PFSK-1 (cell line): ENCODE measurements around the gene OSBPL10.

ENCODE experiments used
- FOXP2 ChIP-seq: optimal IDR thresholded peaks from 2 replicates; pipeline ENCODE3; 2011; ENCODE audit warnings: borderline replicate concordance, control low read depth, inconsistent platforms; ENCODE audit not compliant: insufficient read depth; ENCODE audit errors: extremely low read length, extremely low read depth
- POLR2AphosphoS5 ChIP-seq: IDR thresholded peaks from 2 replicates; pipeline ENCODE4 v1.6.1; 2012; ENCODE audit warnings: low read depth, mild to moderate bottlenecking, control low read depth, low read length, moderate library complexity
- SIN3A ChIP-seq: IDR thresholded peaks from 2 replicates; pipeline ENCODE4 v1.6.1; 2012; ENCODE audit warnings: mild to moderate bottlenecking, low read length, moderate library complexity, borderline replicate concordance; ENCODE audit not compliant: insufficient read depth
- TAF1 ChIP-seq: IDR thresholded peaks from 2 replicates; pipeline ENCODE4 v1.6.1; 2012; ENCODE audit warnings: low read length, control low read depth, borderline replicate concordance; ENCODE audit not compliant: insufficient read depth
- TF ChIP-seq, protein P1 (sequence below), 2 experiments: IDR thresholded peaks; 2 replicates each; pipeline versions ENCODE4 v1.6.1 to v1.8.0; 2011 to 2012; ENCODE audit warnings: low read depth in 2 of 2, low read length in 2 of 2, control low read depth in 1 of 2, inconsistent platforms in 1 of 2, mild to moderate bottlenecking in 1 of 2, moderate library complexity in 1 of 2; ENCODE audit not compliant: insufficient read depth in 1 of 2

OSBPL10 gene

GRCh38 chr3:31772758-31773473 lies 208.1 kb downstream of the OSBPL10 start:
- TF ChIP-seq FOXP2: no peak
- no peak for TF ChIP-seq POLR2AphosphoS5
- TF ChIP-seq SIN3A: no peak
- TF ChIP-seq, protein P1, sequence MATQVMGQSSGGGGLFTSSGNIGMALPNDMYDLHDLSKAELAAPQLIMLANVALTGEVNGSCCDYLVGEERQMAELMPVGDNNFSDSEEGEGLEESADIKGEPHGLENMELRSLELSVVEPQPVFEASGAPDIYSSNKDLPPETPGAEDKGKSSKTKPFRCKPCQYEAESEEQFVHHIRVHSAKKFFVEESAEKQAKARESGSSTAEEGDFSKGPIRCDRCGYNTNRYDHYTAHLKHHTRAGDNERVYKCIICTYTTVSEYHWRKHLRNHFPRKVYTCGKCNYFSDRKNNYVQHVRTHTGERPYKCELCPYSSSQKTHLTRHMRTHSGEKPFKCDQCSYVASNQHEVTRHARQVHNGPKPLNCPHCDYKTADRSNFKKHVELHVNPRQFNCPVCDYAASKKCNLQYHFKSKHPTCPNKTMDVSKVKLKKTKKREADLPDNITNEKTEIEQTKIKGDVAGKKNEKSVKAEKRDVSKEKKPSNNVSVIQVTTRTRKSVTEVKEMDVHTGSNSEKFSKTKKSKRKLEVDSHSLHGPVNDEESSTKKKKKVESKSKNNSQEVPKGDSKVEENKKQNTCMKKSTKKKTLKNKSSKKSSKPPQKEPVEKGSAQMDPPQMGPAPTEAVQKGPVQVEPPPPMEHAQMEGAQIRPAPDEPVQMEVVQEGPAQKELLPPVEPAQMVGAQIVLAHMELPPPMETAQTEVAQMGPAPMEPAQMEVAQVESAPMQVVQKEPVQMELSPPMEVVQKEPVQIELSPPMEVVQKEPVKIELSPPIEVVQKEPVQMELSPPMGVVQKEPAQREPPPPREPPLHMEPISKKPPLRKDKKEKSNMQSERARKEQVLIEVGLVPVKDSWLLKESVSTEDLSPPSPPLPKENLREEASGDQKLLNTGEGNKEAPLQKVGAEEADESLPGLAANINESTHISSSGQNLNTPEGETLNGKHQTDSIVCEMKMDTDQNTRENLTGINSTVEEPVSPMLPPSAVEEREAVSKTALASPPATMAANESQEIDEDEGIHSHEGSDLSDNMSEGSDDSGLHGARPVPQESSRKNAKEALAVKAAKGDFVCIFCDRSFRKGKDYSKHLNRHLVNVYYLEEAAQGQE (IDR thresholded peaks at IDR 0.05; ENCODE audit: insufficient read depth in 1 of 2, low read depth in 2 of 2, low read length in 2 of 2): no peak
- TF ChIP-seq TAF1: no peak

DNA sequence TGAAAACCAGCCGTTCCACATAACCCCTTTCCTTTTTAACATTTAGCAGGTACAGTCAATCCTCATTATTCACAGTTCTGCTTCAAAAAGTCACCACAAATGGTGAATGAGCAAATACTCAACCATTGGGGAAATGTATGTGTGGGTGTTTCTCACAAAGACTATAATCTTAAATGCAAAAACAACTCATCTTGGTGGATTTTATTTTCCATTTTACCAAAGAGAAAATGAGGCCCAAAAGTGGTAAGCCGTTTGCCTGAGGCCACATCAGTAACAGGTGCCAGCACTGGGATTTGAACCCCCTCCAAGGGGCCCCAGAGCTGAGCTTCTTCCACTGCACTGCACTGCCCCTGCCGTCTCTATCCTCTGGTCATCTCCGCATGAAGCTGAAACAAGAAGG lies 208.8 kb downstream of the OSBPL10 start:
- TF ChIP-seq SIN3A (no peak), POLR2AphosphoS5 (no peak), FOXP2 (no peak), TAF1 (no peak)
- TF ChIP-seq, protein P1 (IDR thresholded peaks at IDR 0.05; ENCODE audit: insufficient read depth in 1 of 2, low read depth in 2 of 2, low read length in 2 of 2): no peak

- no peak for TF ChIP-seq SIN3A
- no peak for TF ChIP-seq POLR2AphosphoS5
- TF ChIP-seq, protein P1 (IDR thresholded peaks at IDR 0.05; ENCODE audit: insufficient read depth in 1 of 2, low read depth in 2 of 2, low read length in 2 of 2): no peak
- TF ChIP-seq TAF1: no peak
- no peak for TF ChIP-seq FOXP2
Observed at GRCh38 chr3:31770822-31771326, 210.2 kb downstream of the OSBPL10 start.

GRCh38 chr3:31768479-31769125 lies 212.5 kb downstream of the OSBPL10 start:
- TF ChIP-seq TAF1 (no peak), POLR2AphosphoS5 (no peak)
- TF ChIP-seq, protein P1 (IDR thresholded peaks at IDR 0.05; ENCODE audit: insufficient read depth in 1 of 2, low read depth in 2 of 2, low read length in 2 of 2): no peak

GRCh38 chr3:31767920-31768319 lies 213.1 kb downstream of the OSBPL10 start:
- no peak for TF ChIP-seq SIN3A
- no peak for TF ChIP-seq FOXP2
- no peak for TF ChIP-seq POLR2AphosphoS5
- TF ChIP-seq, protein P1 (IDR thresholded peaks at IDR 0.05; ENCODE audit: insufficient read depth in 1 of 2, low read depth in 2 of 2, low read length in 2 of 2): no peak
- TF ChIP-seq TAF1: no peak
